ENCODE measurements around the gene ADH6.

The ADH6 gene

GRCh38 chr4:99166544-99166943 is 52.5 kb downstream of the ADH6 start:
- no peak overlapping the region for H3K27ac ChIP-seq (ENCODE audit: low read depth, low read length)

GRCh38 chr4:99165978-99166377 is 53.1 kb downstream of the ADH6 start:
- H3K27me3 ChIP-seq (ENCODE audit: control insufficient read depth in 5 of 5, insufficient read depth in 4 of 5, low read length in 5 of 5): no peaks in the 10 kb centered on the region
- H3K27ac ChIP-seq (ENCODE audit: low read depth, low read length): no peak overlapping the region
- H3K4me1 ChIP-seq (ENCODE audit: control insufficient read depth in 5 of 5, insufficient read depth in 5 of 5, low read length in 5 of 5): no peaks in the 10 kb centered on the region
- no peaks in the 10 kb centered on the region for H3K36me3 ChIP-seq (ENCODE audit: control insufficient read depth in 5 of 5, insufficient read depth in 5 of 5, low read length in 5 of 5)
- H3K9ac ChIP-seq (ENCODE audit: low read length in 5 of 5): no peak overlapping the region
- H3K4me3 ChIP-seq (ENCODE audit: low read depth in 1 of 5, low read length in 5 of 5): no peak overlapping the region
- H3K9me3 ChIP-seq (ENCODE audit: control insufficient read depth in 5 of 5, low read length in 5 of 5): peaks cover 0 to 6% (median 0%) of the 10 kb centered on the region in 5 donors

More at GRCh38 chr4:99166544-99166943, 52.5 kb downstream of the ADH6 start:
- Histone ChIP-seq H3K4me3 (ENCODE audit: low read depth in 1 of 5, low read length in 5 of 5) (no peak overlapping the region), H3K36me3 (ENCODE audit: control insufficient read depth in 5 of 5, insufficient read depth in 5 of 5, low read length in 5 of 5) (no peaks in the 10 kb centered on the region), H3K4me1 (ENCODE audit: control insufficient read depth in 5 of 5, insufficient read depth in 5 of 5, low read length in 5 of 5) (no peaks in the 10 kb centered on the region), H3K9me3 (ENCODE audit: control insufficient read depth in 5 of 5, low read length in 5 of 5) (peaks cover 0 to 6% (median 0%) of the 10 kb centered on the region in 5 donors), H3K9ac (ENCODE audit: low read length in 5 of 5) (no peak overlapping the region), H3K27me3 (ENCODE audit: control insufficient read depth in 5 of 5, insufficient read depth in 4 of 5, low read length in 5 of 5) (no peaks in the 10 kb centered on the region)

GRCh38 chr4:99161373-99162099 is 57.5 kb downstream of the ADH6 start:
- Histone ChIP-seq H3K27me3 (ENCODE audit: control insufficient read depth in 5 of 5, insufficient read depth in 4 of 5, low read length in 5 of 5) (no peaks in the 10 kb centered on the region), H3K9me3 (ENCODE audit: control insufficient read depth in 5 of 5, low read length in 5 of 5) (no peaks in the 10 kb centered on the region), H3K4me3 (ENCODE audit: low read depth in 1 of 5, low read length in 5 of 5) (no peak overlapping the region), H3K9ac (ENCODE audit: low read length in 5 of 5) (no peak overlapping the region), H3K36me3 (ENCODE audit: control insufficient read depth in 5 of 5, insufficient read depth in 5 of 5, low read length in 5 of 5) (no peaks in the 10 kb centered on the region), H3K27ac (ENCODE audit: low read depth, low read length) (no peak overlapping the region), H3K4me1 (ENCODE audit: control insufficient read depth in 5 of 5, insufficient read depth in 5 of 5, low read length in 5 of 5) (peaks cover 0 to 8% (median 0%) of the 10 kb centered on the region in 5 donors)

GRCh38 chr4:99159699-99160098 is 59.3 kb downstream of the ADH6 start:
- H3K36me3 ChIP-seq (ENCODE audit: control insufficient read depth in 5 of 5, insufficient read depth in 5 of 5, low read length in 5 of 5): no peaks in the 10 kb centered on the region
- H3K27ac ChIP-seq (ENCODE audit: low read depth, low read length): no peak overlapping the region
- peaks cover 0 to 8% (median 0%) of the 10 kb centered on the region in 5 donors for H3K4me1 ChIP-seq (ENCODE audit: control insufficient read depth in 5 of 5, insufficient read depth in 5 of 5, low read length in 5 of 5)

GRCh38 chr4:99157478-99157935 is 61.5 kb downstream of the ADH6 start:
- Histone ChIP-seq H3K9me3 (ENCODE audit: control insufficient read depth in 5 of 5, low read length in 5 of 5) (no peaks in the 10 kb centered on the region), H3K4me1 (ENCODE audit: control insufficient read depth in 5 of 5, insufficient read depth in 5 of 5, low read length in 5 of 5) (peaks cover 0 to 8% (median 0%) of the 10 kb centered on the region in 5 donors), H3K27me3 (ENCODE audit: control insufficient read depth in 5 of 5, insufficient read depth in 4 of 5, low read length in 5 of 5) (no peaks in the 10 kb centered on the region), H3K36me3 (ENCODE audit: control insufficient read depth in 5 of 5, insufficient read depth in 5 of 5, low read length in 5 of 5) (no peaks in the 10 kb centered on the region), H3K4me3 (ENCODE audit: low read depth in 1 of 5, low read length in 5 of 5) (no peak overlapping the region), H3K9ac (ENCODE audit: low read length in 5 of 5) (no peak overlapping the region), H3K27ac (ENCODE audit: low read depth, low read length) (peak overlapping the region; percentile 4)

More at GRCh38 chr4:99159699-99160098, 59.3 kb downstream of the ADH6 start:
- Histone ChIP-seq H3K9ac (ENCODE audit: low read length in 5 of 5) (no peak overlapping the region), H3K27me3 (ENCODE audit: control insufficient read depth in 5 of 5, insufficient read depth in 4 of 5, low read length in 5 of 5) (no peaks in the 10 kb centered on the region), H3K4me3 (ENCODE audit: low read depth in 1 of 5, low read length in 5 of 5) (no peak overlapping the region), H3K9me3 (ENCODE audit: control insufficient read depth in 5 of 5, low read length in 5 of 5) (no peaks in the 10 kb centered on the region)

GRCh38 chr4:99156992-99157391 is 62.1 kb downstream of the ADH6 start:
- peaks cover 0 to 8% (median 0%) of the 10 kb centered on the region in 5 donors for H3K4me1 ChIP-seq (ENCODE audit: control insufficient read depth in 5 of 5, insufficient read depth in 5 of 5, low read length in 5 of 5)
- H3K27me3 ChIP-seq (ENCODE audit: control insufficient read depth in 5 of 5, insufficient read depth in 4 of 5, low read length in 5 of 5): no peaks in the 10 kb centered on the region
- no peak overlapping the region for H3K9ac ChIP-seq (ENCODE audit: low read length in 5 of 5)
- H3K9me3 ChIP-seq (ENCODE audit: control insufficient read depth in 5 of 5, low read length in 5 of 5): no peaks in the 10 kb centered on the region
- no peaks in the 10 kb centered on the region for H3K36me3 ChIP-seq (ENCODE audit: control insufficient read depth in 5 of 5, insufficient read depth in 5 of 5, low read length in 5 of 5)
- H3K4me3 ChIP-seq (ENCODE audit: low read depth in 1 of 5, low read length in 5 of 5): no peak overlapping the region
- no peak overlapping the region for H3K27ac ChIP-seq (ENCODE audit: low read depth, low read length)

- Histone ChIP-seq H3K4me1 (ENCODE audit: control insufficient read depth in 5 of 5, insufficient read depth in 5 of 5, low read length in 5 of 5) (peaks cover 0 to 8% (median 0%) of the 10 kb centered on the region in 5 donors), H3K36me3 (ENCODE audit: control insufficient read depth in 5 of 5, insufficient read depth in 5 of 5, low read length in 5 of 5) (no peaks in the 10 kb centered on the region), H3K9ac (ENCODE audit: low read length in 5 of 5) (no peak overlapping the region), H3K27ac (ENCODE audit: low read depth, low read length) (no peak overlapping the region), H3K4me3 (ENCODE audit: low read depth in 1 of 5, low read length in 5 of 5) (no peak overlapping the region), H3K27me3 (ENCODE audit: control insufficient read depth in 5 of 5, insufficient read depth in 4 of 5, low read length in 5 of 5) (no peaks in the 10 kb centered on the region), H3K9me3 (ENCODE audit: control insufficient read depth in 5 of 5, low read length in 5 of 5) (no peaks in the 10 kb centered on the region)
Observed at GRCh38 chr4:99154658-99155342, 64.2 kb downstream of the ADH6 start.

Data from subcutaneous abdominal adipose tissue (tissue), 5 donors.